Measurements from ENCODE around the gene CCR4. TPM values are rescaled to one million over a fixed set of nuclear protein-coding genes. Genes with fewer than 3 reads are reported as not detected.
"Not testable (repeated sequence)": the region's sequence is repeated elsewhere in the genome, so short reads cannot be mapped to it uniquely, and the experiment has no call there.

The CCR4 gene
- total and polyA plus RNA-seq, 8 donors: 0.73 to 4.2 (median 2.1) TPM

- peak; percentile 41 for ATAC-seq
- intact Hi-C loops (cut with DNase I): loop anchor here in 1 of 2 donors (10.0 kb wide), 1 partner anchor 199 kb away; no protein-coding TSS in a partner anchor
Observed at GRCh38 chr3:32934150-32934742, 17.2 kb upstream of the CCR4 start.

GRCh38 chr3:32937331-32937730 is 14.1 kb upstream of the CCR4 start:
- no peak for TF ChIP-seq CTCF (IDR thresholded peaks at IDR 0.05)
- DNase-seq: no peak
- Histone ChIP-seq H3K27ac (no peak overlapping the region), H3K27me3 (no peaks in the 10 kb centered on the region), H3K4me1 (no peaks in the 10 kb centered on the region), H3K36me3 (no peaks in the 10 kb centered on the region), H3K4me3 (no peak overlapping the region), H3K9me3 (no peaks in the 10 kb centered on the region)
- intact Hi-C loops (cut with DNase I): loop anchor here in 1 of 2 donors (10.0 kb wide), 1 partner anchor 203 kb away; no protein-coding TSS in a partner anchor
- ATAC-seq: peak; percentile 41

More at GRCh38 chr3:32934150-32934742, 17.2 kb upstream of the CCR4 start:
- no peak overlapping the region for H3K4me3 ChIP-seq
- no peaks in the 10 kb centered on the region for H3K36me3 ChIP-seq
- H3K27me3 ChIP-seq: no peaks in the 10 kb centered on the region
- no peaks in the 10 kb centered on the region for H3K4me1 ChIP-seq
- TF ChIP-seq CTCF (IDR thresholded peaks at IDR 0.05): peak; percentile 44 to 64
- peak in 1 of 4 donors; percentile 45 for DNase-seq
- H3K27ac ChIP-seq: no peak overlapping the region
- peaks cover 0 to 1% of the 10 kb centered on the region in 2 donors for H3K9me3 ChIP-seq

GRCh38 chr3:32939531-32940284 is 11.7 kb upstream of the CCR4 start:
- intact Hi-C loops (cut with DNase I): loop anchor here in 1 of 2 donors (10.0 kb wide), 1 partner anchor 205 kb away; no protein-coding TSS in a partner anchor
- not testable (repeated sequence) for H3K27me3 ChIP-seq, H3K36me3 ChIP-seq, H3K4me1 ChIP-seq, H3K27ac ChIP-seq, H3K9me3 ChIP-seq, ATAC-seq, DNase-seq, H3K4me3 ChIP-seq

GRCh38 chr3:32940726-32941125 is 10.7 kb upstream of the CCR4 start:
- intact Hi-C loops (cut with DNase I): no loop called here
- ATAC-seq (no peak), DNase-seq (no peak)
- H3K27me3 ChIP-seq: no peaks in the 10 kb centered on the region
- no peak overlapping the region for H3K4me3 ChIP-seq
- no peaks in the 10 kb centered on the region for H3K36me3 ChIP-seq
- H3K4me1 ChIP-seq: no peaks in the 10 kb centered on the region
- H3K27ac ChIP-seq: no peak overlapping the region
- H3K9me3 ChIP-seq: no peaks in the 10 kb centered on the region
- no peak for TF ChIP-seq CTCF (IDR thresholded peaks at IDR 0.05)

- intact Hi-C loops (cut with DNase I): no loop called here
- Histone ChIP-seq H3K27ac (no peak overlapping the region), H3K36me3 (no peaks in the 10 kb centered on the region), H3K27me3 (no peaks in the 10 kb centered on the region), H3K4me1 (no peaks in the 10 kb centered on the region), H3K4me3 (no peak overlapping the region), H3K9me3 (no peaks in the 10 kb centered on the region)
- DNase-seq: no peak
- ATAC-seq: no peak
- TF ChIP-seq CTCF (IDR thresholded peaks at IDR 0.05): no peak
Observed at GRCh38 chr3:32945136-32945535, 6.3 kb upstream of the CCR4 start.

GRCh38 chr3:32945598-32945997 is 5.8 kb upstream of the CCR4 start:
- H3K27ac ChIP-seq; H3K27me3 ChIP-seq; ATAC-seq; H3K4me3 ChIP-seq; H3K9me3 ChIP-seq; DNase-seq; H3K4me1 ChIP-seq; intact Hi-C loops (cut with DNase I); H3K36me3 ChIP-seq: not testable (repeated sequence)
